Stimulated activated CD4-positive, alpha-beta T cell treated with anti-CD3 and anti-CD28 coated beads, Interleukin-1b, Interleukin-23, amount 100 ng/mL, for 48 hours (primary cell): ENCODE results near the gene GNGT1.

ENCODE experiments used
- DNase-seq: peaks from one replicate; pipeline ENCODE4 v3.0.0-alpha.2; 2020

GNGT1 gene

DNA sequence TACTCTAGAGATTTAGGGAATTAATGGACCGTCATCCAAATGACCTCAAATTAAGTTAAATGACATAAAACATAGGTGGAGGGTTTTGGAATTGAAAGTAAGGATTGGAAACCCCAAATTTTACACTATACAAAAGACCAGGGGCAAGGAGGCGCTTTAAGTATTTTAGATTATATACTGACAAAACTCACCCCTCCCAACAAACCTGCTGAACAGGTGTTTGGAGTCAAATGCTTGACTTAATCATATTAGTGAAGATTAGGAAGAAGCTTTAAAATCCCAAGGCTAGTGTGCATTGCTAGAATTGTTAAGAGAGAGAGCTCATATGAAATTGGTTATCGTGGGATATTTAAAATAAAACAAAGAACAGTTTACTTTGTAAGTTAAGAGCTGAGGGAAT lies at the start of gene GNGT1:
GNGT1 (plus strand) TSS at position 301 of the 400 bp plus-strand sequence. CDS start 180 bp downstream, outside the sequence.
- DNase-seq: no peak

GRCh38 chr7:93858857-93859256 lies 47.5 kb upstream of the GNGT1 start:
- no peak for DNase-seq

DNA sequence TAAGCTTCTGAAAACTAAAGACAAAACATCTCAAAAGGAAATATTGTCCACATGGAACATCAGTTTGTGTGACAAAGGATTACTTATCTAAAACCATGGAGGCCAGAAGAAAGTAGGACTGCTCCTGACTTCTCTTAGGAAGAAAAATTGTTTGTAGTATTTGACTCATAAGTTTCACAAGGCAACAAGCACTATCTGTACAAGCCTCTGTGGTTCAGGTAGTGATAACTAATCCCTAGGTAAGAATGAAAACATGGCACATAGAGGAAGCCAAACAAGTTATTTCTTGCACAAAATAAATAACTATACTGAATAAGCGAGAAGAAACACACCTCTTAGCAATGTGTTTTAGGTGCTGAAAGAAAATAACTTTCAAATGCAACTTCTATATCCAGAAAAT lies 46.1 kb upstream of the GNGT1 start:
- DNase-seq: no peak

- no peak for DNase-seq
Observed at GRCh38 chr7:93861325-93861949, 44.9 kb upstream of the GNGT1 start.

GRCh38 chr7:93862651-93863050 lies 43.7 kb upstream of the GNGT1 start:
- no peak for DNase-seq

DNA sequence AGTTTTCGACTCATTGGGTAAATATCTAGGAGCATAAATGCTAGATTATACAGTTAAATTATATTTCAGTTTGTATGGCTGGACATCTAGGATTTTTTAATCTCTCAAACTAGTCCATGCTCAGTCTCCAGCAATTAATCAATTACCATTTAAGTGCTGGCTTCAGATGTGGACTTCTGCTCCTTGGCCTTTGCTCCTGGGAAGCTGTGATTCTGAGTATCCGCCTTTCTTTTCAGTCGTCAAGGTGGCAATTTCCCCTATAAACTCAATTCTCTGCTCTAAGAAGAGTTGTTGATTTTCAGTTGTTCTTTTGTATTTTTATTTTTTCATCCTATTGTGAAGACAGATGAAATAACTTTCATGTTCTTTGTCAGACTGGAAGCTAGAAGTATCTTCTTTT lies 39.5 kb upstream of the GNGT1 start:
- no peak for DNase-seq

- DNase-seq: no peak
Observed at GRCh38 chr7:93873998-93874574, 32.3 kb upstream of the GNGT1 start.

DNA sequence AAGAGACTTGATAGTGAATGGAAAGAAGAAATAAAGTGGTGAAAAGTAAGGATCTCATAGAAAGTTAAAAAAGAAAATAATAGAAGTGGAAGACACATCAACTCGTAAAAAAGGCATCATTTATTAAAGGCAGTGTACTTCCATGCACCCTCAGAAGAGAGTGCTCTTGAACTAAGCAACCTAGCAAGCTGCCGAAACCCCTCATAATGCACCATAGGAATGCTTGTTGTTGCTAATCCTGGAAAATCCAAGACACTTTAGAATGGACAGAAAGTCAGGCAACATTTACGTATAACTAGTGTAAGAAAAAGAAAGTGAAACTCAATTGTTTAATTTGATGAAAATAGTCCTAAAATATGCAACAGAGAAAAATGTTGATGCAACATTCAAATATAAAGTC lies 28.6 kb upstream of the GNGT1 start:
- DNase-seq: no peak

DNA sequence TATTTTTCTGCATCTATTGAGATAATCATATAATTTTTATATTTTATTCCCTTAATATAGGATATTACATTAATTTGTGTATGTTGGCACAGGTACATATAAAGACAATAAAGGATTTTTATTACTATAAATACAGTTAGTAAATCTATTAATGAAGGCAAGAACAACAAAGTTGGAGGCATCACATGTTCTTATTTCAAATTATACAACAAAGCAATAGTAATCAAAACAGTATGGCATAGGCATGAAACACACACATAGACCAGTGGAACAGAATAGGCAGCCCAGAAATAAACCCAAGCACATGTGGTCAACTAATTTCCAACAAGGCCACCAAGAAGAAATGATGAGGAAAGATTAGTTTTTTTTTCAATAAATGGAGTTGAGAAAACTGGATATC lies 27.0 kb upstream of the GNGT1 start:
- no peak for DNase-seq

GRCh38 chr7:93882468-93882867 lies 23.9 kb upstream of the GNGT1 start:
- DNase-seq: no peak

GRCh38 chr7:93883078-93883916 lies 23.1 kb upstream of the GNGT1 start:
- no peak for DNase-seq

DNA sequence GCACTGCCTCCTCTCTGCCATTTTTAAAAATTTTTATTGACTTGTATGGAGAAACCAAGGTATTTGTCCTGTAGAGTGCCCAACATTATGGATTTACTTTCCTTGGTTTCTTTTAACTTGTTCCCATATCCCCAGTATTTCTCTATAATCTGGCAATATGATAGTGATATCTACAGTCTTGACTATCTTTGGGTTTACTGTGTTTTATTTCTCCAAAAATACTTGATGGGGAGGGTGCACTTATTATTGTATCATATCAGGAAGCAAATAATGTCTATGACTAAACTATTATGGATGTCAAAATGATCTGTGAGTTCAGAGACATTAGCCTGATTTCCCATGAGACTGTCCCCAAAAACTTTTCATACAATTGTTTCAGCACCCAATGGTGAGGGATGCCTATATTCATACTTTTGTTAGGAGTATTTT lies 22.4 kb upstream of the GNGT1 start:
- DNase-seq: no peak

- DNase-seq: no peak
Observed at GRCh38 chr7:93884541-93884940, 21.8 kb upstream of the GNGT1 start.

GRCh38 chr7:93889261-93889660 lies 17.1 kb upstream of the GNGT1 start:
- no peak for DNase-seq

GRCh38 chr7:93890041-93890463 lies 16.3 kb upstream of the GNGT1 start:
- no peak for DNase-seq

DNA sequence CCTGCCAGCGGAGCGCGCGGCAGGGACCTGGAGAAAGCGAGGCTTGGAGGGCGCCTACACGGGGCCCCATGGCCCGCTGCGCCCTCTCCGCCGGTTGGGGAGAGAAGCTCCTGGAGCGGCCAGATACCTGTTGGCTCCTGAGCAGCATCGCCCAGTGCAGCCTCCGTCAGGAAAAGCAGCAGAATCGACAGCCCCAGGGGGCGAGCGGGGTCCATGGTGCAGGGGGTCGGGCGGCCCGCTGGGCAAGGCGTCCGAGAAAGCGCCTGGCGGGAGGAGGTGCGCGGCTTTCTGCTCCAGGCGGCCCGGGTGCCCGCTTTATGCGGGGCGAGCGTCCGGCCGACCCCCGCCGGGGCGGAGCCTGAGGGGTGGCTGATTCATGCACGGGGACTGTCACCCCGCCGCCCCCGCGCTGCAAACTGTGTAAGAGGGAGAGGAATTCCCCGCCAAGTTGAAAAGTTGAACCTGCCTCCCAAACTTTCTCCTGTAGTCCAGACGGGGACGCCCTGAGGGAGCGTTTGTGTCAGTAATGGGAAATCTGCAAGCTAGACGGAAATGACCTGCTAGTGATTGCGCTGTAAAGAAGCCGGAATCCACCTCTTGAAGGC lies 15.8 kb upstream of the GNGT1 start, which contains the start of gene TFPI2:
TFPI2 (minus strand) TSS at position 290 of the 605 bp plus-strand sequence; CDS start at position 215, 75 bp downstream.
- peak; percentile 13 for DNase-seq

DNA sequence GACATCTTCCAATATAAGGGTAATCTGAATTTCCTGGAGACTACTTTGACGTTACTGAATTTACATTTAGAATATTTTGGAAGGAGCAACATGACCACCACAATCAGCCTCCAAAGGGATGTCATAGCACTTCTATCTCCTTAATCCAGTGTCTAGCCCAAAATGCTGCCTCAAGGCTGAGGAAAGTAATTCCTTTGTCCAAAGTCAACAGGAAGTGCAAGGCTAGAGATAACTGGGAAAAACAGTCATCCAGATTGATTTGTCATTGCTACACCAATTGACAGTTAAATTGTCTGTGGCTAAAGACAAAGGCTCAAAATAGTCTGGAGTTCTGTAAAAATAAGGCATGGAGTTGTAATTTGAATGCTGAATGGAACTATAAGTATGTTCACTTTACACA lies 11.9 kb upstream of the GNGT1 start:
- no peak for DNase-seq

DNA sequence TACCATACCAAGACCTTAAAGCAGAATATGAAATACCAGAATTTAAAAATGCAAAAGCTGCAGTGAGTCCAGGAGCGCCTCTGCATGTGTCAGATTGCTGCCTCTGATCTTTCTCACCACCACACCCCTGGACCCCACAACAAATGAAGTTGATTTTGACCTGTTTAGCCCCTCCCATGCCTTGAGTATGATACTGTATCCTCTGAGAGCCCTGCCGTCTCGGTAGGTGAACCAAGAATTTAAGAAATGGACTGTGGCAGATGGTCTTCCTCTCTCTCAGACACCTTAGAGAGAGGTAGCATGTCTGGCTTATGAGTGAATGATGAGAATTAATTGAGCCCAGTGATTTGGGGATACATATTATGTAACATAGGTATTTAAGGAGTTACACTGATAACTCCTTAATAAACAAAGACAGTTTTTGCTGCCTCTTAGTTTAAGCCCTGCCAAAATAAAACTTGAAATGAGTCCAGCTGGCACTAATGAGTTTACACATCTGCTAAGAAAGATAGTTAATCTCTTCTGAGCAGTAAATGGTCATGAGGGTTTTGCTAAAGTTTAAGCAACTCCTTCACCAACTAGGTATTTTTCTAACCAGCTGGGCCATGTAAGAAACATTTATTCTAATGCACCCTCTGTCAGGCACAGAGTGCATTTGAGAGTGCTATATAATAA lies 11.3 kb upstream of the GNGT1 start:
- no peak for DNase-seq

GRCh38 chr7:93895859-93896600 lies 10.3 kb upstream of the GNGT1 start:
- no peak for DNase-seq

DNA sequence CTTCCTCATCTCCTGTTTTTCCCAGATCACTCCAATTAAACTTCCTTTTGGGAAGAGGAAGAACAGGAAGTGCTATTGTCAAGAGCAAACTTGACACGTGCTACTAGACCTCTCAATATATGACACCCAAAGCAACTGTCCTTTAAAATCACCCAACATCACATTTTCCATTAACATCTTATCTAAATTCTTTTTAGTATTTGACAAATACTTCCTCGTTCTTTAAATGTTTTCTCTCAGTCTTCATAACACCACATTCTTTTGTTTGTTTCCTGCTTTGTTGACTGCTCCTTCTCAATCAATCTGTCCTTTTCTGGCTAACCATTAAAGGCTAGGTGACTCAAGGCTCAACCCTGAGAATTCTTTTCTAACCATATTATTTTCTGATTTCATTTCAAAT lies 8.7 kb upstream of the GNGT1 start:
- DNase-seq: no peak

DNA sequence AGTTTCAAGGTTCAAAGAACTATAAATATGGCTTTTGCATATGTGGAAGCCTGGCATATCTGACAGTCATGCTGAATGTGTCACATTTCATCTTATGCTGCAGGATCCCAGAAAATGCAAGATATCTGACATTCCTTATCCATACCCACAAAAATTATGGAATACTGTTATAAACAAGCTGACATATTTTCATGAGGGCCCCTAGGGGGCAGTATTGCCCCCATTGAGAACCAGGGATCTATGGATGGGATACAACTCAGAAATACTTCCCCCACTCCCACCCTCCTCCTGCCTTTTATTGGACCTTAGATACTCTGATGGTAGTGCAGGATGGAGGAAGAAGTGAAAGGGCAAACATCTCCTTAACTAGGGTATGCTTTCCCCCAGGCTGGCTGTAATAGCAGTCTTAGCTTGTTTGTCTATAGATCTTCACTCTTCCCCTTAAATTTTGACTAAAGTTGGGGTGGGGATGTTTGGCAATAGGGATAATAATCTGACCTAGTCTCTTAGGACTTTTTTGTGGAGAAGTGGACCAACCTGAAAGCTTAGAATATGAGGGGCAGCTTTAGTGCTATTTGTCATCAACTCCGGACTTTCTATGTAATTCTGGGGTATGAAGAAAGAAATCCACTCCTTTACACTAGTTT lies 3.5 kb upstream of the GNGT1 start:
- no peak for DNase-seq
